Mucosa of gallbladder (tissue), 1 donor: ENCODE data around the gene SLC13A3. TPM values are rescaled to one million over a fixed set of nuclear protein-coding genes. Genes with fewer than 3 reads are reported as not detected.

Experiments
- DNase-seq: peaks from one replicate; pipeline ENCODE4 v3.0.0-alpha.2; 2020; ENCODE audit warnings: low spot score
- total RNA-seq: library from RNA; stranded (reverse); gene quantifications from one replicate; pipeline ENCODE4 v1.2.1, GENCODE V29; 2021
- donor health status: DM: no; HTN: no; CAD: no.

SLC13A3 gene
- total RNA-seq, 1 donor from 2014 or later, result 1.5 TPM

DNA sequence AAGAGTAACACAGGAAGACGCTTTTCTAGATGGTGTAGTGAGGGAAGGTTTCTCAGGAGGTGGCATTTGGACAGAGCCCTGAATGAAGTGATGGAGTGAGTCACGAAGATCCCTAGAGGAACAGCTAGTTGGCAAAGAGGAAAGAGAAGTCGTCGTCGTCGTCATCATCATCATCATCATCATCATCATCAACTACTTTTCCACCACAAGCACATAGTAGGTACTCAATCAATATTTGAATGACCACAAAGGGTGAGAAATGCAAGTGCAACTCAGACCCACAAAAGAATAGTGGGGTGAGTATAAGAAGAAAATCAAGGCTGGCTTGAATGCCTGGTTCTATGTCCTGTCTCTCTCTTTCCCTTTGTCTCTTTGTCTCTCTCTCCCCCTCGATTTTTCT lies 72.5 kb downstream of the SLC13A3 start:
- no peak for DNase-seq

- DNase-seq, result no peak
Measured at GRCh38 chr20:46576774-46577395, 74.4 kb downstream of the SLC13A3 start.

DNA sequence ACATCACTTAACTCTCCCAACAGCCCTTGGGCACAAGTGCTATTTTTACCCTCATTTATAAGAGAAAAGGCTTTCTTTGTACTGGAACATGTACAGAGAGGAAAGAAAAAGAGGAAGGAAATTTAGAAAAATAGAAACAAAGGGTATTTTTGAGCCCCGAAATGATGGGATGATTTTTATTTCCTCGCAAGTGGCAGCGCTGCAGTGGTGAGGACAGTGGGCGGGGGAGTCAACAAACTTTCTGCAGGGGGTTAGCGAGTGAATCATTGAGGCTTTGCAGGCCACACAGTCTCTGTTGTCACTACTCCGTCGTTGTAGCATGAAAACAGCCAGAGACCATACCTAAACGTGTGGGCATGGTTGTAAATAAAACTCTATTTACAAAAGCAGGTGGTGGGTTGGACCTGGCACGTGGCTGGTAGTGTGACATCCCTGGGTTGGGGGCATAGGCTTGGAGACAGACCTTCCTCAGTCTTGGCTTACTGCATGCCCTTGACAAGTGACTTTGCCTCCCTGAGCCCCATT lies 75.3 kb downstream of the SLC13A3 start:
- DNase-seq, result no peak

DNA sequence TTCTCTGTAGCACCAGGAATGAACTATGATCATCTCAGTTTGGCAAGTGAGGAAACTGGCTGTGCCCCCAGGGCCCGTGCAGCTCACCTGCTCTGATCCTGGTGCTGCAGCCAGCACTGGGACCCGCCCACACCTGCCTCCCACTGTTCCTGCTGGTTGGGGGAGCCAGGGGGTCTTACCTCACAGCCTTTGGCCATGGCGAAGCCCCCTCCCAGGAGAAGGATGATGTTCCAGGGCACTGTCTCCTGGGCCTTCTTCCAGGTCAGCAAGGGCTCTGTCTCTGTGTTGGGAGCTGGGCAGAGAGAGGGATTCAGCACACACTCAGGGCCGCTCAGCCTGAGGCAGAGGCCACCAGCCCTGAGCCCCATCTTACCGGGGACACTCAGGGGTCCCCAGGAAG lies 75.9 kb downstream of the SLC13A3 start:
- no peak for DNase-seq

- DNase-seq, result no peak
Measured at GRCh38 chr20:46573788-46574584, 77.3 kb downstream of the SLC13A3 start.

DNA sequence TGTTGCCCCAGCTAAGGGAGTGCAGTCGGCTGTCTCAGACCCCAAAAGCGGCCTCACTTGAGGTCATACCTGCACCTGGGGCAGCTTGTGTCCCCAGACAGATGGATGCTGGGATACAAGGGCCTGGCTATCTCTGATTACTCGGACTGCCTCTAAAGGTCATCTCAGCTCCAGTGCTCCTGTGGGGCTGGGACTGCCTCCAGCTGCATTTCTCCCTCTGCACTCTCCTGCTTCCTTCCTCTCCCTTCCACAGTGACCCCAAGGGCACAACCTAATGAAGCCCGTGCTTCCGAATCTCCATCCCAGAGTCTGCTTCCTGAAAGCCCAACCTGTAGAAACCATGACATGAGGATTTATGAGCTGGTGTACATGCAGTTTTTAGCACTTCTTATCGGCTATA lies 78.0 kb downstream of the SLC13A3 start:
- DNase-seq, result no peak

- DNase-seq, result no peak
Measured at GRCh38 chr20:46572790-46573189, 78.5 kb downstream of the SLC13A3 start.

GRCh38 chr20:46572153-46572552 lies 79.1 kb downstream of the SLC13A3 start:
- no peak for DNase-seq

DNA sequence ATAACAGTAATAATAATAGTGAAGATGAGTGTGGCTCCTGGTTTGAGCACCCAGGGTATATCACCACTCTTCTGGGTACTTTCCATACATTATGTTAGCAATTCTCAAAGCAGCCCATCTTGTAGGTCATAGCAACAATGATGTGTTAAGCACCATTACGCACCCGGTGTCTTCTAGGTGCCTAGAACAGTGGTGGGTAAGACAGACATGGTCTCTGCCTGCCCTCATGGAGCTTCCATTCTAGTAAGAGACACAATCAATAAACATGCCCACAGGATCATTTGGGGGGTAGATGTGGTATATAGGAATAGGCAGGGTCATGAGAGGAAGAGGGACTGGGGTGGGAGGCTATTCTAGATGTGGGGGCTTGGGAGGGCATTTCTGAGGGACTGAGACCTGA lies 79.8 kb downstream of the SLC13A3 start:
- no peak for DNase-seq

GRCh38 chr20:46570956-46571355 lies 80.3 kb downstream of the SLC13A3 start:
- no peak for DNase-seq

- no peak for DNase-seq
Measured at GRCh38 chr20:46569961-46570360, 81.3 kb downstream of the SLC13A3 start.

GRCh38 chr20:46568570-46569129 lies 82.6 kb downstream of the SLC13A3 start:
- peak; percentile 27 for DNase-seq

GRCh38 chr20:46566125-46566524 lies 85.1 kb downstream of the SLC13A3 start:
- no peak for DNase-seq

- no peak for DNase-seq
Measured at GRCh38 chr20:46564241-46564957, 86.9 kb downstream of the SLC13A3 start.

- no peak for DNase-seq
Measured at GRCh38 chr20:46563860-46564221, 87.4 kb downstream of the SLC13A3 start.

- DNase-seq, result no peak
Measured at GRCh38 chr20:46563170-46563859, 87.9 kb downstream of the SLC13A3 start.

DNA sequence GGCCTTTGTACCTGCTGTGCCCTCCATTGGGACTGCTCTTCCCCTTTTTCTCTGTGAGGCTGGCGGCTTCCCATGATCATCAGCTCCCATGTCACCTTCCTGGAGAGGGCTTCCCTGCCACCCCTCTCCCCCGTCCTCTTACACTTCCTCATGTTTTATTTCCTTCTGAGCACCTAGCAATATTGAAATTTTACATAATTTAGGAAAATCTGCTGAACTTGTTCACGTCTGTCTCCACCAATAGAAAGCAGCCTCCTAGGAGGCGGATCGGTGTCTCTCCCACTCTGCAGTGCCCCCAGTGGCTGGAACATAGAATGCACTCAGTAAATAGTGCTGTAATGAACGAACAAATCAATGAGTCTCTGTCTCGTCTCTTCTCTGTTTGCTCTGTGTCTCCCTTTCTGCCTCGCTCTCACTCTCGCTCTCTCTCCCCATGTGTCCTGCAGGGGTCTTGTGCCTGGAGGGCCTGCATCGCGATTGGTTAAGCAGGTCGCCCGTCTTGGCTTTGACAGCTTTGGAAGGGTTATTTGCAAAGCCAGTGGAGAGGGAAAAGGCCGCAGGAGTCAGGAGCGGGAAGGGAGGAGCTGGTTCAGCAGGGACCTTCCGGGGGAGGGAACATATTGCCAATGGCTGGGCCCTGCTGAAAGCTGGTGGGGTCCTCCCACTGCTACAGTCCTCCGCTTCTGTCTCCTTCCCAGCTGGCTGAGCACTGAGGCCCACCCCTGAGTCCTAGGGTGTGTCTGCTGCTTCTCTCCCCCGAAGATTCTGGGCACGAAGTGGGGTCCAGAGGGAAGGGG lies 88.7 kb downstream of the SLC13A3 start:
- DNase-seq, result peak; percentile 77

- no peak for DNase-seq
Measured at GRCh38 chr20:46562009-46562372, 89.3 kb downstream of the SLC13A3 start.

- DNase-seq, result no peak
Measured at GRCh38 chr20:46559685-46560440, 91.4 kb downstream of the SLC13A3 start.

DNA sequence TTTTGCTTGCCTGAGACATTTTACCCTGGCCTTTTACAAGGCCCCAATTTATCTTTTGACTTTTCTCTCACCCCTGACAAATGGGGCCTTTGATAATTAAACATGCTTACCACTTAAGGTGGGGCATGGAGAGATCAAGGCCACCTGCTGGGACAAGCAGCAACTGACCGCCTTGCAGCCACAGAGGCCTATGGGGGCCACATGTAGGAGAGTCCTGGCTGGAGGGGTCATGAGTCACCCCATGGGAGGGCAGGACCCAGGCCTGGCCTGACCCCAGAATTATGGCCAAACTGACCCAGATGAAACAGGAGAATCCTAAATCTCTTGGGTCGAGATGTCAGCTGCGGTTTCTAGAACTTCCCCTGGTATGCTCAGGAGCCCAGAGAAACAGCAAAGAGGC lies 92.3 kb downstream of the SLC13A3 start:
- DNase-seq, result no peak
